GM18868 (cell line): Measurements from ENCODE around the gene RUFY3.
"Not testable (repeated sequence)": the region's sequence is repeated elsewhere in the genome, so short reads cannot be mapped to it uniquely, and the experiment has no call there.

ENCODE experiments used
- ATAC-seq: cut with Tn5 transposase; IDR thresholded peaks from one replicate; pipeline ENCODE4 v1.9.1; 2021; ENCODE audit warnings: mild to moderate bottlenecking, moderate library complexity; ENCODE audit not compliant: unreplicated experiment

The RUFY3 gene

DNA sequence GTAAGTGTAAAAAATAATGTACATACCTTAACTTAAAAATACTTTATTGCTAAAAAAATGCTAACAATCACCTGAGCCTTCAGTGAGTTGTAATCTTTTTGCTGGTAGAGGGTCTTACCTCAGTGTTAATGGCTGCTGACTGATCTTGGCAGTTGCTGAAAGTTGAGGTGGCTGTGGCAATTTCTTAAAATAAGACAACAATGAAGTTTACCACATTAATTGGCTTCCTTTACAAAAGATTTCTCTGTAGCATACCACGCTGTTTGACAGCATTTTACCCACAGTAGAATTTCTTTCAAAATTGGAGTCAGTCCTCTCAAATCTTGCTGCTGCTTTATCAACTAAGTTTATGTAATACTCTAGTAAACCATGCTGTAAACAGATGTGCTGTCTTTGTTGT is 47.6 kb downstream of the RUFY3 start:
- not testable (repeated sequence) for ATAC-seq

DNA sequence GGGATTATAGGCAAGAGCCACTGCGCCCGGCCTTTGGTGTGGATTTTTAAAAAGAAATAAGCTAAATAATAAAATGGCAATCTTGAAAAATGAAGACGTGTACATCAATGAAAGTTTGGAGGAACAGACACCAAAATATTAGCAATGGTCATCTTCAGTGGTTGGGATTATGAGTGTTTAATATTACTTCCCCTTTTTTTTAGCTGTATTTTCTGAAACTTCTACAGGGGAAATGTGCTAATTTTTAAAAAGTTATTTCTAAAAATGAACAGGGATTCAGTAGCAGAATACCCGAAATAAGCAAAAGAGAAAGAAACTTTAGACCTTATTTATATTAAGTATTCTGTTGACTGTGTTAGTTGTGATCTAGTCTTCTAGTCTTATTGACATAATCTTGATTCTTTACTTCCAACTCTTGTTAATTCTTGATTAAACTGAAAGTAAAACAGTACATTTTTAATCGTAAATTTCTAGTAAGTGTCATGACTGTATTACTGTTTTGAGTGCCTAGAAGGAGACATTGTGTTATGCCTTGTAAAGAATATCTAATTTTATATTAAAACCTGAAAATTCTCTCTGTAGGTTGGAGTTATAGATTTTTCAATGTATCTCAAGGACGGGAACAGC is 51.3 kb downstream of the RUFY3 start:
- peak; percentile 85 for ATAC-seq

DNA sequence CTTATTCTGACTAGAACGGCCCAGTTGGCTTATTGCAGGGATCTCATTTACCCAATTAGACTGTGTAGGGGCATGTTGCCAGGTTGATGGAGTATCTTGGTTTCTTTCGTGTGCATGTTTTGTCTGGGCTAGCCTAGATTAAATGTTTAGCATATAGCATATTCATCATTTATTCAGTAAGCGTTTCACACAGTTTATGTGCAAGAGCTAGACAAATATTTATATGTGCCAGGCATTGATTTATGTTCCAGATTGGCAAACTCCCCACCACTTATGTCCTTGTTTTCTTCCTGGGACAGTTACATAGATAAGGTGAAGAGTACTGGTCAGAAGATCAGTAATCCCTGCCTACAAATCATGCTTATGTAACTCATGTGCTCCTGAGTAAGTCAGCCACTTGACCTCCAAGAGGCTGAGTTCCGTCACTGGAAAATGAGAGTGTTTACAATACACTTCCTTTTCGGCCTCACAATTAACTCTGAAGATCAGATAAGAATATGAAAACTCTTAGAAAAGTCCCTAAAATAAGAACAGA is 57.2 kb downstream of the RUFY3 start:
- peak; percentile 43 for ATAC-seq

DNA sequence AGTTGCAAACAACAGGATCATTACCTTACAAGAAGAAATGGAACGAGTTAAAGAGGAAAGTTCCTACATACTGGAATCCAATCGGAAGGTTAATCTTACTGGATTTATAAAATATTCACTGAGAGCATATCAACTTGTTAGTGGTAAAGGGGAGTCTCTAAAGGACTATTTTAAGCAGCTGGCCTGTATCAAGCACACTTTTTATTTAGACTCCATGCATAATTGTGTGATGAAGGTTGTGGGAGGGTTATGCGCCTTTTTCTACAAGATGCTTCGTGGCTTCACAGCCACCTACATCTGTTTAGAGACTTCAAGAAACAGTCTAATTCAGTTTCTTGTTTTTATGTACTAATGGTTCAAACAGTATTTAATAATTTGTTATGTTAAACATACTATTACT is 61.3 kb downstream of the RUFY3 start:
- ATAC-seq = no peak

DNA sequence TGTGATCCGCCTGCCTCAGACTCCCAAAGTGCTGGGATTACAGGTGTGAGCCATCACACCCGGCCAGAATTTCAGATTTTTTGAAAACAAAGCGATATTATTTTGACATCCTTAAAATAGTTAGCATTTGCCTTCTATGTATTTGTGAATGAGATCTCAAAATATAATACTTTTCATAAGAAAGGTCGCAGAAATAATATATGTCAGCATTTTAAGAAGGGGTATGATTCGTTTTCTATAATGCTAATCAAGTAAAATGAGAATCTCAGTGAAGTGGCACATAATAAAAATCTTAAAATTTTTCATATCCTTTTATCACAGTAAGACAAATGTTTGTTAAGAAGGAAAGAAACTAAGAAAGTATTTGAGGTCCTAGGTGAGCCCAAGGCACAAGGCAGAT is 65.7 kb downstream of the RUFY3 start:
- ATAC-seq = no peak

DNA sequence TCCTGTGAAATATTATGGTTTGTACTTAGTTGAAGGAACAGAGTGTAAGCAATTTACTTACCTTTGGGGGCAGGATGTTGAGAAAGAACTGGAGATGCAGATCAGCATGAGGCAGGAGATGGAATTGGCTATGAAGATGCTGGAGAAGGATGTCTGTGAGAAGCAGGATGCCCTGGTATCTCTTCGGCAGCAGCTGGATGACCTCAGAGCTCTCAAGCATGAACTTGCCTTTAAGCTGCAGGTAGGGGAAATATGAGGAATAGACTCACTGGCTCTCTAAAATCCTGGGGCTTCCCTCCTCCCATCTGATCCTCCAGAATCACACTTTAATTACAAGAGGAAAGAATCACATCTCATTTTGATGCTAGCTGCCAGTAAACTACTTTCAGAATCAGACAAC is 67.0 kb downstream of the RUFY3 start:
- no peak for ATAC-seq

DNA sequence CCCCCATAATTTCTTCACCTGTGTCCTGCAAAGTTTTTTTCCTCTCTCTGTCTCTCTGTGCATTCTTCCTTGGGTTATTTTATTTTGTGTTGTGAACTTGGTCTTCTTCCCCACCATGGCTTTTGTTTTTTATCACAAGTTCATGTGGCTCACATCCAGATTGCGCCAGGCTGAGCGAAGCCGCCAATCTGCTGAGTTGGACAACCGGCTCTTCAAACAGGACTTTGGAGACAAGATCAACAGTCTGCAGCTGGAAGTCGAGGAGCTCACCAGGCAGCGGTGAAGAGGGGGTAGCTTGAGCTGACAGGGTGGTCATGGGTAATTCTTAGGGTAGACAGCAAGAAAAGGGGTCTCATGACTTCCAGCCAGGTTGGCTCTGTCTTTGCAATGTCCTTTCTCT is 71.9 kb downstream of the RUFY3 start:
- no peak for ATAC-seq

DNA sequence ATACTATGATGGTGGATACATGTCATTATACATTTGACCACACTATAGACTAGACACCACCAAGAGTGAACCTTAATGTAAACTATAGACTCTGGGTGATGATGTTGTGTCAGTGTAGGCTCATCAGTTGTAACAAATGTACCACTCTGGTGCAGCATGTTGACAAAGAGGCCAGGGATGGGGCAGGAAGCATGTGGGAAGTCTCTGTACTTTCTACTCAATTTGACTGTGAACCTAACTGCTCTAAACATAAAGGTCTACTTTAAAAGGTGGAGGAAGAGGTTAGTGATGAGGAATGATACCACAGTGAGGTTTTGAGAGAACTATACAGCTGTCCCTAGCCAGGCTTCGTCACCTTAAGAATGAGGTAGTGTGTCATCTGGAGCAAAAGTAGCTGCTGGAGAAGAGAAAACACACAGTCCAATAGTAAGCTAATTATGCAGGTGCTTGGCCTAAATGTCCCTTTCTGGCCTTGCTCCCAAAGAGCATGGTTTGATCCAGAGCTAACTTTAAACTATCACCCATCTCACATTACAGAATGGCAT is 79.6 kb downstream of the RUFY3 start:
- ATAC-seq = peak; percentile 85

DNA sequence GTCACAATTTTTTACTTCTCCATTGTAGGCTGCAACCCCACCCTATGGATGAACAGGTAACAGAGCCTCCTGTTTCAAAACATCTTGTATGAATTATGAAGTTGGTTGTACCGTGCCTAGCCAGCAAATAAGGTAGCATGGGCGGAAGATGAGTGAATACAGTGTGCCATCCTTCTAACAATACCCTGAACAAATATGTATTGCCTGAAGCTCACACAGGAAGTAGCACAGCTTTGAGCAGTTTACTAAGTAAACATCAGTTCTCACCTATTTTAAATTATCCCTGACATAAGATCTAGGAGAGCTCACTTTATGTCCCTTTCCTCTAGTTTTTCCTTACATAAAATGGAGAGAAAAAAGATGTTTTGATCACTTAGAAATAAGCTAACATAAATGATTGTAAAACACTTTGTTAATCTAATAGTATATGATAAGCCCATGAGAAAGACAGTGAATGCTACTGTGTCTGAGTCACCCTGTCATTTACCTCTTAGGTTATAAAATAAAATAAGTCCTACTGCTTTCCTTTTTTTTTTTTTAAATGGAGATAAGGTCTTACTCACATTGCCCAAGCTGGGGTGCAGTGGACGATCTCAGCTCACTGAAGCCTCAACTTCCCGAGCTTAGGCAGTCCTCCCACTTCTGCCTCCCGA is 81.3 kb downstream of the RUFY3 start:
- no peak for ATAC-seq

DNA sequence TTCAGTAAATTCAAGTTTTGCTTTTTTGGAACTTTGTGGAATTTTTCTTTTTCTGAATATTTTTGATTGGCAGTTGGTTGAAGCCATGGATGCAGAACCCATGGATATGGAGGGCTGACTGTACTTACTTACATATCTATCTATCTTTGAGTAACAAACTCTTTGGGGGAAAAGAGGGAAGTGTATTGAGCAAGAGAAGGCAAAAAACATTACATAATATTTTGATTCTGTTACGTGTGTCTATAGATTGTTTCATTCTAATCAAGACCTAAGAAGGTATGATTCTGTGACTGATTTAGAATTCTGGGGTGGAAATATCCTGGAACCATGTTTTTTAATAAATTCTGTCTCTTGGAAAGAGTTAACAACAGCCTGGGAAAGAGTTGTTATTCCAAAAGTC is 86.4 kb downstream of the RUFY3 start:
- ATAC-seq = no peak

DNA sequence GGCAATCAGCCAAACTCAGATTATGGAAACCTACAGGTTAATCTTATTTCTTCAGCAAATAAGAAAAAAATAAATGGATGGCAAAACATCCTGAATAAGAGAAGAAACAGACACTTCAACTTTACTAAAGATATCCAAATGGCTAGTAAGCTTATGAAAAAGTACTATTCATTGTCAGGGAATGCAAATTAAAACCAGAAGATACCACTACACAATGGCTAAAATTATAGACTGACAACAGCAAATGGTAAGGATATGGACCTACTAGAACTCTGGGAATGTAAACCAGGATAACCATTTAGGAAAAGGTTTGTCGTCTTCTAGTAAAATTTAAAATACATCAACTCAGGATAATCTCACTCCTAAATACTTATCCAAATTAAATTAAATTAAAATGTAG is 93.6 kb downstream of the RUFY3 start:
- no peak for ATAC-seq

DNA sequence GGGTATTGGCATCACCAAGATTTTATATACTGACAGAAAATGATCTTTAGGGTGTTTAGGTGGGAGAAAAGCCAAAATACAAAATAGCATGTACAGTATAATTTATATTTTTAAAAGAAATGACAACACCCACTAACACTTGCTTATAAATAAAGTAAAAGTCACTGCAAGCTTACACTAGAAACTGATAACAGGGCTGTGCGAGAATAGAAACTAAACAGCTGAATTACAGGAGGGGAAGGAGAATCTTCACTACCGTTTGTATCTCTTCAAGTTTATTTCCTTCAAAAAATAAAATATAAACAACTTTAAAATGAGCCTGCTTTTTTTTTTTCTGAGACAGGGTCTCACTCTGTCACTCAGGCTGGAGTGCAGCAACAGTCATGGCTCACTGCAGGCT is 95.1 kb downstream of the RUFY3 start:
- ATAC-seq = no peak

DNA sequence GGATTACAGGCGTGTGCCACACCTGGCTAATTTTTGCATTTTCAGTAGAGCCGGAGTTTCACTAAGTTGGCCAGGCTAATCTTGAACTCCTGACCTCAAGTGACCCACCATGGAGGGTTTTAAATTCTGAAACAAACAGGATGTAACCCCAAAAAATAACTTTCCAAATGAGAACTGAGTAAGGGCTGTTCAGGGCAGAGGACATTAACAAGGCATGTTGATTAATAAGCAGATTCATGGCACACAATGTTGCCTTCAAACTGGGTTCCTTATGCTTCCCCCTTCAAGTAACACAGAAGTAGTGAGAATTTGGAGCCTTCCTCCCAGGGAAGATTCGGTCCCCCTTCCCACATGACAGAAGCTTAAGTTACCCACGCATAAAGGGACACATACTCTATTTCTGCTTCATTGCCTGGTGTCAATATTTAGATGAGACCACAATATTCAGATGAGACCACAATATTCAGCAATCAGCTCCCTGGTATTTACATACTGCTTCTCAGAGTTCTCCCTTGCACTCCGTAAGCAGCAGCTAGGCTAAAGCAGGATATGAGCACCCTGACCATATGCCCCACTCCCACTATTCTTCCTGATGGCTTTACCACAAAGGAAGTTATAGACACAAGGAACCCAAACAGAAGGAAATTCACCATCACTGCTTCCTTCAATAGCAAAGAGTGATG is 96.5 kb downstream of the RUFY3 start:
- peak; percentile 66 for ATAC-seq

DNA sequence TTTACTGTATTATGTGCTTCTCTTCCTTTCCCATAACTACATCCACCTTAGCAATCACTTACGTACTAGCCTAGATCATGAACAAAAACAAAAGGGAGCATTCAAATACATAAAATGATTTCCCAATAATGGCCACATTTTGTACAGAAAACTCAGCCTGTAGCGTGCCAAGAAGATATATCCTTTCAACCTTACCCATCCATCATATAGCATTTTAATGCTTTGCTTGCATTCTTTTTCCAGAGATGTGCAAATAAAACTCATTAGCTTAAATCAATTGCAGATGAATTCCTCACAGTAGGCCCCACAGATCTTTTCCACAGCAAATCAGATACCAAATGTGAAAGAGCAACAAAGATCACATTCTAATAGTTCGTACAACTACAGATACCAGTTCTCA is 97.2 kb downstream of the RUFY3 start:
- no peak for ATAC-seq

DNA sequence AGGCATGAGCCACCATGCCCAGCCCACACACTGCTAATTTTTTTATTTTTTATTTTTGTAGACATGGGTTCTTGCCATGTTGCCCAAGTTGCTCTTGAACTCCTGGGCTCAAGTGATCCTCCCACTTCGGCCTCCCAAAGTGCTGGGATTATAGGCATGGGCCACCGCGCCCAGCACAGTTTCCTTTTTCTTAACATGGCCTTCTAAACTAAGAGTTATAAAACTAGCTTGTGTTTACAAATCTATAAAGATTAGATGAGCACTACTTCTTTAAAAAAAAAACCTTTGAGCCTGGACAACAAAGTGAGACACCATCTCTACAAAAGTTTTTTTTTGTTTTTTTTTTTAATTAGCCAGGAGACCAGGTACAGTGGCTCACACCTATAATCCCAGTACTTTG is 107.3 kb downstream of the RUFY3 start:
- ATAC-seq = no peak

DNA sequence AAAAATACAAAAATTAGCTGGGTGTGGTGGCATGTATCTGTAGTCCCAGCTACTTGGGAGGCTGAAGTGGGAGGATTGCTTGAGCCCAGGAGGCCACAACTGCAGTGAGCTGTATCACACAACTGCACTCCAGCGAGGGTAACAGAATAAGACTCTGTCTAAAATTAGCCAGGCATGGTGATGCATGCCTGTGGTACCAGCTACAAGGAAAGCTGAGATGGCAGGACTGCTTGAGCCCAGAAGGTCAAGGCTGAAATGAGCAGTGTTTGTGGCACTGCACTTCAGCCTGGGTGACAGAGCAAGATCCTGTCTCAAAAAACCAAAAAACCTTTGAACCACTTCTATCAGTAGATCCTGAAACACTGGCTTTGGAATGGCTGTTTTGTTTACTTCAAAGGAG is 107.7 kb downstream of the RUFY3 start:
- ATAC-seq = no peak

DNA sequence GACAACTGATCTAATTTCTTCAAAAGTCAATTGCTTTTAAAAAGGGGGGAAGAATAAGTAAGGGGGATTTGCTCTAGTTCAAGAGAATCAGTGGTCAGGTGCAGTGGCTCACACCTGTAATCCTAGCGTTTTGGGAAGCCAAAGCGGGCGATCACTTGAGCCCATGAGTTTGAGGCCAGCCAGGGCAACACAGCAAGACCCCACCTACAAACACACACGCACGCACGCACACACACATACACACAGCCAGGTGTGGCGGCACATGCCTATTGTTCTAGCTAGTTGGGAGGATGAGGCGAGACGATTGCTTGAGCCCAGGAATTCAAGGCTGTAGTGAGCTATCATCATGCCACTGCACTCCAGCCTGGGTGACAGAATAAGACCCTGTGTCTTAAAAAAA is 108.3 kb downstream of the RUFY3 start:
- no peak for ATAC-seq

DNA sequence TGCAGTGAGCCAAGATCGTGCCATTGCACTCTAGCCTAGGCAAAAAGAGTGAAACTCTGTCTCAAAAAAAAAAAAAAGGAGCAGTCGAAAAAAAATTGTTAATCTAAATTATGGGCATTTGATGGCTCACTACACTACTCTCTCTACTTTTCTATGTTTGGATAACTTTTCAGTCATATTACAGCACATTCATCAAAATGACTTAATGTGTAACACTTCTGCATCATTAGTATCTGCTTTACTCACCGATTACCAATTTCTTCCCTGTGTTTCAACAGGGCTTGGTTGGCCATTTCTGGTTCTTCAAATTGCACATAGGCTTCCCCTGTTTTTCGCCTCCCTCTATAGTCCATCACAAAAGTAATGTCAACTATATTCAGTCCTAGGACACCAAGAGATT is 109.5 kb downstream of the RUFY3 start:
- ATAC-seq = no peak

DNA sequence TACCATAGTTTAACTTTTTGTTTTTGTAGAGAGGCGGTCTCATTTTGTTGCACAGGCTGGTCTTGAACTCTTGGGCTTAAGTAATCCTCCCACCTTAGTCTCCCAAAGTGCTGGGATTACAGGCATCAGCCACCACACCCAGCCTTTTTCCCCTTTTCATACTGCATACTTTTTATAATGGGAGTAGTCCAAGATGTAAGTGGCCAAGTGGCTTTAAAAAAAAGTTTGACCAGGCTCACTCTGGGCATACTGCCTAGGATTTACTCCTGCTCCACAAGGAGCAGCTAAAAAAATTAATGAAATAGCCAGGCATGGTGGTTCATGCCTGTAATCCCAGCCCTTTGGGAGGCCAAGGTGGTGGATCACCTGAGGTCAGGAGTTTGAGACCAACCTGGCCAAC is 111.9 kb downstream of the RUFY3 start:
- ATAC-seq = no peak

DNA sequence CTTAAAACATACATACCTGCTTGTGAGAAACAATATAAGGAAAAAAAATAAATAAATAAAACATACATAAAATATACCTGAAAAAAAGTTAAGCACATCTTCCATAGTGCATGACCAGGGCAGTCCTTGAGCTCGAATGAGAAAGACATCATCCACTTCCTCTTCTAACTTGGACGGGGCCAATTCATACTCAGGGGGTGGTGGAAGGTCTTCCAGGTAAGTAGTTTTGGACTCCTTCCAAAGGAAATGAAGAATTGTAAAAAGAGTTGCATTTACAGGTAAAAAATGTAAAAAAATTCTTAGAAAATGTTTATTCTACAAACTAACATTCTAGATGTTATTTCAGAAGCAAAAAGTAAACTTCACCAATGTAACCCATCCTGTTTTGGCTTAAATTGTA is 114.3 kb downstream of the RUFY3 start:
- no peak for ATAC-seq

DNA sequence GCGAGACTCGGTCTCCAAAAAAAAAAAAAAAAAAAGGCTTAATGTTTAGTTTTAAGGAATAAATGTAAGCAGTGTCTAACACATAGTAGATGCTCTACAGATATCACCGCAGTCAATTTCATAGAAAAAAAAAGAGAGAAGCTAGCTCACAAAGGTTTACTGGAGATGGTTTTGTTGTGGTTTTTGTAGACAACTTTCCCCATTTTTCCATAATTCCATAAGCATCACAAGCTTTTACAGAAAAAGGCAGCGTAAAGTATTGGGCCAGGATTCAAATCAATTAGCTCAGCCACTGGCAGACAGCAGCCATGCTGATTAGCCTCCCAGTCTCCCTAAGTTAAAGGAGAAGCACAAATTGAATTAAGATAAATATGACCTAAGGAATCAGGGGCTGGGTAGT is 116.4 kb downstream of the RUFY3 start:
- ATAC-seq = no peak
